C4-2B (cell line): ENCODE results near the gene PPP1R14D.

Source experiments
- H3K27ac ChIP-seq: fragments of 450-650 bp; 2 replicates; pipeline ENCODE4 v1.5.1; 2017
- CTCF ChIP-seq: fragments of 450-650 bp; conservative IDR thresholded peaks from 2 replicates; pipeline ENCODE4 v1.5.1; 2017; ENCODE audit warnings: mild to moderate bottlenecking
- ZFX ChIP-seq: fragments of 450-650 bp; IDR thresholded peaks from 2 replicates; pipeline ENCODE4 v1.6.1; 2017

Gene PPP1R14D

GRCh38 chr15:40841741-40842140, 13.2 kb upstream of the PPP1R14D start:
- H3K27ac ChIP-seq, result no peak overlapping the region
- no peak for TF ChIP-seq ZFX
- no peak for TF ChIP-seq CTCF

- no peak for TF ChIP-seq CTCF
- peak; percentile 15; the same call in 1 of the 2 replicates for TF ChIP-seq ZFX
- no peak overlapping the region for H3K27ac ChIP-seq
Measured at GRCh38 chr15:40838756-40839155, 10.2 kb upstream of the PPP1R14D start.

GRCh38 chr15:40836020-40836419, 7.5 kb upstream of the PPP1R14D start:
- no peak overlapping the region for H3K27ac ChIP-seq
- TF ChIP-seq ZFX (no peak), CTCF (no peak)

- H3K27ac ChIP-seq, result no peak overlapping the region
- TF ChIP-seq CTCF (no peak), ZFX (no peak)
Measured at GRCh38 chr15:40832903-40833302, 4.4 kb upstream of the PPP1R14D start.

- no peak overlapping the region for H3K27ac ChIP-seq
- TF ChIP-seq ZFX (no peak), CTCF (no peak)
Measured at GRCh38 chr15:40831861-40832260, 3.4 kb upstream of the PPP1R14D start.

GRCh38 chr15:40830884-40831283, 2.4 kb upstream of the PPP1R14D start:
- no peak for TF ChIP-seq ZFX
- TF ChIP-seq CTCF, result no peak

GRCh38 chr15:40829115-40829514, 607 bp upstream of the PPP1R14D start:
- no peak for TF ChIP-seq CTCF
- TF ChIP-seq ZFX, result no peak
- no peak overlapping the region for H3K27ac ChIP-seq

More at GRCh38 chr15:40830884-40831283, 2.4 kb upstream of the PPP1R14D start:
- no peak overlapping the region for H3K27ac ChIP-seq
